ENCODE results near the gene SRF.
"Not testable (repeated sequence)": the region's sequence is repeated elsewhere in the genome, so short reads cannot be mapped to it uniquely, and the experiment has no call there.

SRF gene

GRCh38 chr6:43139973-43140372 lies 31.1 kb upstream of the SRF start:
- H3K36me3 ChIP-seq (ENCODE audit: insufficient read depth, low read length); H2AFZ ChIP-seq (ENCODE audit: low read depth, low read length); H3K4me3 ChIP-seq (ENCODE audit: low read length); H3K27me3 ChIP-seq (ENCODE audit: insufficient read depth, low read length); H3K9me3 ChIP-seq (ENCODE audit: low read length): not testable (repeated sequence)
- peaks cover 11% of the 10 kb centered on the region for H3K4me1 ChIP-seq (ENCODE audit: insufficient read depth, low read length)

GRCh38 chr6:43141644-43142043 lies 29.4 kb upstream of the SRF start:
- H3K9me3 ChIP-seq (ENCODE audit: low read length) = no peaks in the 10 kb centered on the region
- peaks cover 20% of the 10 kb centered on the region for H3K36me3 ChIP-seq (ENCODE audit: insufficient read depth, low read length)
- no peak overlapping the region for H2AFZ ChIP-seq (ENCODE audit: low read depth, low read length)
- H3K4me1 ChIP-seq (ENCODE audit: insufficient read depth, low read length) = peaks cover 11% of the 10 kb centered on the region
- H3K27me3 ChIP-seq (ENCODE audit: insufficient read depth, low read length) = no peaks in the 10 kb centered on the region
- no peak overlapping the region for H3K4me3 ChIP-seq (ENCODE audit: low read length)

GRCh38 chr6:43142101-43142500 lies 29.0 kb upstream of the SRF start:
- Histone ChIP-seq H3K4me1 (ENCODE audit: insufficient read depth, low read length) (peaks cover 11% of the 10 kb centered on the region), H3K27me3 (ENCODE audit: insufficient read depth, low read length) (no peaks in the 10 kb centered on the region), H3K9me3 (ENCODE audit: low read length) (no peaks in the 10 kb centered on the region), H3K36me3 (ENCODE audit: insufficient read depth, low read length) (peaks cover 24% of the 10 kb centered on the region), H2AFZ (ENCODE audit: low read depth, low read length) (no peak overlapping the region), H3K4me3 (ENCODE audit: low read length) (no peak overlapping the region)

GRCh38 chr6:43143235-43144128 lies 27.6 kb upstream of the SRF start:
- no peak overlapping the region for H3K4me3 ChIP-seq (ENCODE audit: low read length)
- peaks cover 11% of the 10 kb centered on the region for H3K4me1 ChIP-seq (ENCODE audit: insufficient read depth, low read length)
- peaks cover 31% of the 10 kb centered on the region for H3K36me3 ChIP-seq (ENCODE audit: insufficient read depth, low read length)
- H3K27me3 ChIP-seq (ENCODE audit: insufficient read depth, low read length) = no peaks in the 10 kb centered on the region
- H2AFZ ChIP-seq (ENCODE audit: low read depth, low read length) = no peak overlapping the region
- H3K9me3 ChIP-seq (ENCODE audit: low read length) = no peaks in the 10 kb centered on the region

GRCh38 chr6:43144879-43145278 lies 26.2 kb upstream of the SRF start:
- H2AFZ ChIP-seq (ENCODE audit: low read depth, low read length) = no peak overlapping the region
- H3K4me3 ChIP-seq (ENCODE audit: low read length) = no peak overlapping the region
- no peaks in the 10 kb centered on the region for H3K9me3 ChIP-seq (ENCODE audit: low read length)
- peaks cover 28% of the 10 kb centered on the region for H3K36me3 ChIP-seq (ENCODE audit: insufficient read depth, low read length)
- H3K4me1 ChIP-seq (ENCODE audit: insufficient read depth, low read length) = peaks cover 11% of the 10 kb centered on the region
- no peaks in the 10 kb centered on the region for H3K27me3 ChIP-seq (ENCODE audit: insufficient read depth, low read length)

- H3K36me3 ChIP-seq (ENCODE audit: insufficient read depth, low read length) = peaks cover 32% of the 10 kb centered on the region
Measured at GRCh38 chr6:43146261-43146660, 24.8 kb upstream of the SRF start.

GRCh38 chr6:43146709-43147688 lies 24.1 kb upstream of the SRF start:
- H3K4me1 ChIP-seq (ENCODE audit: insufficient read depth, low read length) = peaks cover 11% of the 10 kb centered on the region
- H3K4me3 ChIP-seq (ENCODE audit: low read length) = no peak overlapping the region
- no peaks in the 10 kb centered on the region for H3K9me3 ChIP-seq (ENCODE audit: low read length)
- H3K27me3 ChIP-seq (ENCODE audit: insufficient read depth, low read length) = no peaks in the 10 kb centered on the region
- H3K36me3 ChIP-seq (ENCODE audit: insufficient read depth, low read length) = peaks cover 32% of the 10 kb centered on the region
- H2AFZ ChIP-seq (ENCODE audit: low read depth, low read length) = no peak overlapping the region

More at GRCh38 chr6:43146261-43146660, 24.8 kb upstream of the SRF start:
- Histone ChIP-seq H3K4me1 (ENCODE audit: insufficient read depth, low read length) (peaks cover 11% of the 10 kb centered on the region), H2AFZ (ENCODE audit: low read depth, low read length) (no peak overlapping the region), H3K4me3 (ENCODE audit: low read length) (no peak overlapping the region), H3K27me3 (ENCODE audit: insufficient read depth, low read length) (no peaks in the 10 kb centered on the region), H3K9me3 (ENCODE audit: low read length) (no peaks in the 10 kb centered on the region)

GRCh38 chr6:43147691-43148477 lies 23.2 kb upstream of the SRF start:
- Histone ChIP-seq H3K36me3 (ENCODE audit: insufficient read depth, low read length) (peaks cover 37% of the 10 kb centered on the region), H3K4me1 (ENCODE audit: insufficient read depth, low read length) (peaks cover 9% of the 10 kb centered on the region), H3K9me3 (ENCODE audit: low read length) (no peaks in the 10 kb centered on the region), H3K27me3 (ENCODE audit: insufficient read depth, low read length) (no peaks in the 10 kb centered on the region), H2AFZ (ENCODE audit: low read depth, low read length) (no peak overlapping the region), H3K4me3 (ENCODE audit: low read length) (no peak overlapping the region)

GRCh38 chr6:43149265-43149664 lies 21.8 kb upstream of the SRF start:
- Histone ChIP-seq H3K9me3 (ENCODE audit: low read length) (no peaks in the 10 kb centered on the region), H3K27me3 (ENCODE audit: insufficient read depth, low read length) (no peaks in the 10 kb centered on the region), H3K4me1 (ENCODE audit: insufficient read depth, low read length) (no peaks in the 10 kb centered on the region), H2AFZ (ENCODE audit: low read depth, low read length) (no peak overlapping the region), H3K36me3 (ENCODE audit: insufficient read depth, low read length) (peaks cover 39% of the 10 kb centered on the region), H3K4me3 (ENCODE audit: low read length) (no peak overlapping the region)

- H3K36me3 ChIP-seq (ENCODE audit: insufficient read depth, low read length) = peaks cover 33% of the 10 kb centered on the region
- no peaks in the 10 kb centered on the region for H3K27me3 ChIP-seq (ENCODE audit: insufficient read depth, low read length)
- H3K4me1 ChIP-seq (ENCODE audit: insufficient read depth, low read length) = no peaks in the 10 kb centered on the region
- H3K9me3 ChIP-seq (ENCODE audit: low read length) = no peaks in the 10 kb centered on the region
- no peak overlapping the region for H3K4me3 ChIP-seq (ENCODE audit: low read length)
- no peak overlapping the region for H2AFZ ChIP-seq (ENCODE audit: low read depth, low read length)
Measured at GRCh38 chr6:43150051-43150751, 20.9 kb upstream of the SRF start.

- Histone ChIP-seq H3K27me3 (ENCODE audit: insufficient read depth, low read length) (no peaks in the 10 kb centered on the region), H3K36me3 (ENCODE audit: insufficient read depth, low read length) (peaks cover 18% of the 10 kb centered on the region), H3K4me1 (ENCODE audit: insufficient read depth, low read length) (no peaks in the 10 kb centered on the region), H2AFZ (ENCODE audit: low read depth, low read length) (no peak overlapping the region), H3K4me3 (ENCODE audit: low read length) (no peak overlapping the region), H3K9me3 (ENCODE audit: low read length) (no peaks in the 10 kb centered on the region)
Measured at GRCh38 chr6:43159599-43159998, 11.5 kb upstream of the SRF start.

GRCh38 chr6:43163899-43164298 lies 7.2 kb upstream of the SRF start:
- Histone ChIP-seq H3K4me1 (ENCODE audit: insufficient read depth, low read length) (no peaks in the 10 kb centered on the region), H3K4me3 (ENCODE audit: low read length) (no peak overlapping the region), H3K27me3 (ENCODE audit: insufficient read depth, low read length) (no peaks in the 10 kb centered on the region), H3K9me3 (ENCODE audit: low read length) (no peaks in the 10 kb centered on the region), H2AFZ (ENCODE audit: low read depth, low read length) (no peak overlapping the region), H3K36me3 (ENCODE audit: insufficient read depth, low read length) (peaks cover 16% of the 10 kb centered on the region)
